CD4-positive, alpha-beta T cell treated with Interleukin-15 for 1 hour (primary cell): ENCODE data around the gene CLTCL1.
"Not testable (repeated sequence)": the region's sequence is repeated elsewhere in the genome, so short reads cannot be mapped to it uniquely, and the experiment has no call there.

ENCODE experiments used
- DNase-seq: peaks from one replicate; pipeline ENCODE4 v3.0.0-alpha.2; 2020

CLTCL1 gene

DNA sequence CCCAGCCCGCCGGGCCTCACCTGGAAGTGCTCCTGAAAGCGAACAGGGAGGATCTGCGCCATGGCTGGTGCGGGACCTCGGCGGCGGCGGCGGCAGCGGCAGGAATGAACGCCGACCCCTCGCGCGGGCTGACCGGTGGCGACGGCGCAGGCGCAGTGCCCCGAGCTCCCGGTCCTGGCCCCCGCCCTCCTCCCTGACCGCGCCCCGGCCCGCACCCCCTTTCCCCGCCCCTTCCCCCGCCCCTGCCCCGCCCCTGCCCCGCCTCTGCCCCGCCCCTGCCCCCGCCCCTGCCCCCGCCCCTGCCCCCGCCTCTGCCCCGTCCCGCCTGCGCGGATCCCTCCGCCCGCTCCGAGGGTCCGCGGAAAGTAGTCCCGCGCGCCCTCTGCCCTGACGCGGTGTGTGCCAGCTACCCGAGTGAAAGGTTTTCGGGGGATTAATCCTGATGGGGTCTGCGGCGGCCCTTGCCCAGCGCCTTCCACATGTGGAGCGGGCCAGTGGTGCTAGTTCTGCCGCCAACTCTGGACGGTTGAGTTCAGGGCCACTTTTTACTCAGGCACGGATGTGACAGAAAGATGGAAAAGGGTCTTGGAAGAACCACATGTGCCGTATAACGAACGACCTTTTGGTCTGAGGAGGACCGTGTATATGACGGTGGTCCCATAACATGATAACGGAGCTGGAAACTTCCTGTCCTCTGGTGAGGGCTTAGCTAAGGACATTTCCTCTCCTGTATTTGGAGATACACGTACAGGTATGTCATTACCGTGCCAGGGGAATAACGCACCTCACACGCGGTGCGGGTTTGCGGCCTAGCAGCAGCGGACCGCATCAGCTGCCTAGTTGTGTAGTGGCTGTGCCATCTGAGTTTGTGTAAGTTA lies at the start of gene CLTCL1:
Gene CLTCL1 (minus strand): TSS at position 140 of the 878 bp plus-strand sequence. CDS start 78 bp downstream, at position 62.
- DNase-seq = peak; percentile 70

DNA sequence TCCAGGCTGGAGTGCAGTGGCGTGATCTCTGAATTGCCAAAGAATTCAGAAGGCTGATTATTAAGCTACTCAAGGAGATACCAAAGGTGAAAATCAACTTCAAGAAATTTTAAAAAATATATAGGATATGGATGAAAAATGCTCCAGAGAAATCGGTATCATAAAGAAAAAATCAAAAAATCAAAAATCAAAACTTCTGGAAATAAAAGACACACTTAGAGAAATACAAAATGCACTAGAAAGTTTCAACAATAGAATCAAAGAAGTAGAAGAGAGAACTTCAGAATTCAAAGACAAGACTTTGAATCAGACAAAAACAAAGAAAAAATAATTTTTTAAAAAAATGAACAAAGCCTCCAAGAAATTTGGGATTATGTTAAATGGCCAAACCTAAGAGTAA lies 45.6 kb upstream of the CLTCL1 start:
- no peak for DNase-seq

DNA sequence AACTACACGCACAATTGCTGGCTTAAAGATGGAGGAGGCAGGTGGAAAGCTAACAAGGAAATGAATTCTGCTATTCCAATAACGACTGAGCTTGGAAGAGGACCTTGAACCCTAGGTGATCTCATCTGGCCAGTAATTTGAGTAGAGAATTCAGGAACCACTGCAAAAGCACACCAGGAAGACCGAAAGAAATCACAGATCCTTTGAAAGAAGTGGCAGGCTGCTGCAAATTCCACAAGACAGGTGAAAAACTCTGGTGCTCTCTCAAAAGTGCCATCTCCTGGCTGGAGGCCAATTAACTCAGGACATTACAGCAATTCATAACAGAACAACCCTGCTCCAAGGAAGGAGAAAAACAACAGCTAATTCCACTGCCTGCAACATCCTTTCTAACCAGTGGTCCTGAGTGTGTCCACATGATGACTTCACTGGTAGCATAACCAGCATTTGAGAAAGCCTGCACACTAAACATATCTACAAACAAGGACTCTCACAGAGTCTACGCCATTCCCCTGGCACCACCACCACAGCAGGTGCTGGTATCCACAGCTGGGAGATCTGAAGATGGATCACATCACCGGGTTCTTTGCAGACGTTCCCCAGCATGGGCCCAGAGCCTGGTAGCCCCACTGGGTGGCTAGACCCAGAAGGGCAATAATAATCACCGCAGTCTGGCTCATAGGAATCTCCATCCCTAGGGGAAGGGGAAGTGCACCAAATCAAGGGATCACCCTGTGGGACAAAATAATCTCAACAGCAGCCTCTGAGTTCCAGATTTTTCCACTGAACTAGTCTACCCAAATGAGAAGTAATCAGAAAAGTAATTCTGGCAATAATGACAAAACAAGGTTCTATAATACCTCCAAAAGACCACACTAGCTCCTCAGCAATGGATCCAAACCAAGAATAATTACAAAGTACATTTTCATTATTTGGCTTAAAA lies 44.9 kb upstream of the CLTCL1 start:
- no peak for DNase-seq

DNA sequence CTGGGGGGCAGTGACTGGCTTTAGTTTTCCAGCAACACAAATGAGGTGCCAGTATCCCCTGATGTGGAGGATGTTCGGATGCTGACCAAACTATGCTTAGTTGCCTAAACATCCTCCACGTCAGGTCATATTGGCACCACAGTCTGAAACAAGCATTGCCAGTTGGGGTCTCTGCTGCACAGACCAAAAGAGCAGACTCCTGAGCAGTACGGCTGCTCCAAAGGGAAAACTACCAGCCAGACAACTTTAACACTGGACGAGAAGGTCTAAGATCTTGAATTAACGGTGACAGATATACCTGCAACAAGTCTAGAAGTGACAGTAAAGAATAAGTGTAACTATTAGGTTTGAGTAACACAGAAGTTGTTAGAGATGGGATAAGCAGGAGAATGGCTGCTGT lies 40.5 kb upstream of the CLTCL1 start:
- DNase-seq = no peak

DNA sequence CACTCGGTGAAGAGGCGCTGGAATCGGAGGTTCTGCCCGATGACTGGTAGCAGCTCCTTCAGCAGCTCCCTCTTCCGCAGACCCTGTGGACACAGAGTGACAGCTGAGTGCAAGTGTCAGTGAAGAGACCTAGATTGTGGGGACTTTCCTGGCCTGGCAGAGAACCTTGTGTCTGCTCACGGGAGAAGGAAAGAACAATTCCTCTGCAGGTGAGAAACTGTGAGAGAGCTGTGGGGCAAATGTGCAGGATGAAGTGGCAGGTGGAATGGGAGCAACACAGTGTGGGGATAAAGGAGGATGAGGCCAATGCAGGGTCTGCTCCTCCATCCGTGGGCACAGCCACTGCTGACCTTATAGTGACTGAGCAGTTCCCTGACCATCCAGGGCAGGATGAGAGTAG lies 40.0 kb upstream of the CLTCL1 start:
- no peak for DNase-seq

DNA sequence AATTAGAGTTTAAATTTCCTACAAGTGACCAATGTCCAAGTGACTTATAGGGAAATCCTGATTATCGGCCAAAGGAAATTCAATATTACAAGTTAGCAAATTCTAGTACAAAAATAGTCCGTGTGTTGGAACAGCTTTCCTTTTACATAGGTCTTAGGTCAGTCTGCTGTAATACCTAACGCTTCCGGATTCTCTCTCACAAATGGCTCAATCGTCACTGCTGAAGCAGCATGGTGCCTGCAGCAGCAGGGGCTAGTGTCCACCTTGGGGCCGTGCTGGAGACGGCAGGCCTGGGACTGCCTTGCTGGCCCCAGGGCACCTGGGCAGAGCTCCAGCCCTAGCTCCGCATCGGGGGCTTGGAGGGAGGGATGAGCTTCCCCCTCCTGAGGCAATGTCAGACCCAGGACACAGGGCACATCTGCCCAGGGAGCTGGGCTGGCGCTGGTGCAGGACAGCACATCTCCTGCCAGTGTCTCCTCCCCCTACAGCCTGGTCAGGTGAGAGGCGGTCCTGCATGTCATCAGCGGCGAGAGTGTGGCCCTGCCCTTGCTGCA lies 39.4 kb upstream of the CLTCL1 start:
- DNase-seq = no peak

DNA sequence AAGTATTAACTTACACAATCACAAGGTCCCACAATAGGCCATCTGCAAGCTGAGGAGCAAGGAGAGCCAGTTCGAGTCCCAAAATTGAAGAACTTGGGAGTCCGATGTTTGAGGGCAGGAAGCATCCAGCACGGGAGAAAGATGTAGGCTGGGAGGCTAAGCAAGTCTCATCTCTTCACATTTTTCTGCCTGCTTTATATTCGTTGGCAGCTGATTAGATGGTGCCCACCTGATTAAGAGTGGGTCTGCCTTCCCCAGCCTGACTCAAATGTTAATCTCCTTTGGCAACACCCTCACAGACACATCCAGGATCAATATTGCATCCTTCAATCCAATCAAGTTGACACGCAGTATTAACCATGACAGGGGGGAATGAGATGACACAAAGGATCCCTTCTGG lies 38.7 kb upstream of the CLTCL1 start:
- DNase-seq = not testable (repeated sequence)

DNA sequence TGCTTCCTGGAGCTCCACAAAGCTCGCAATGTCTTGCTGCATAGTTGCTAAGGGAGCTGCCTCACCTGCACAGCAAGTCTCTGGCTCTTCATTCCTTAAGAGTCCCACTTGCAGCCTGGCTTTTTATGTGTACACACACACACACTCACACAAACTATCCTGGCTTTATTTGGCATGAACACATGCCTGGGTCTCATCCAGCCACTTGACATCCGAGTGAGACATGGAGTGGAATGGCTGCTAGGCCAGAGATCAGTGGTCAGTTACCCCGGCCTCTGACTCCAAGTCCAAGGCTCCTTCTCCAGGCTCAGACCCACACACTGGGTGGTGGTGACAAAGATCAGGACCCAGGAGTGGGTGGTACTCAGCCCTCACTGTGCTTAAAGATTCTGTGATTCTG lies 37.9 kb upstream of the CLTCL1 start:
- DNase-seq = no peak

DNA sequence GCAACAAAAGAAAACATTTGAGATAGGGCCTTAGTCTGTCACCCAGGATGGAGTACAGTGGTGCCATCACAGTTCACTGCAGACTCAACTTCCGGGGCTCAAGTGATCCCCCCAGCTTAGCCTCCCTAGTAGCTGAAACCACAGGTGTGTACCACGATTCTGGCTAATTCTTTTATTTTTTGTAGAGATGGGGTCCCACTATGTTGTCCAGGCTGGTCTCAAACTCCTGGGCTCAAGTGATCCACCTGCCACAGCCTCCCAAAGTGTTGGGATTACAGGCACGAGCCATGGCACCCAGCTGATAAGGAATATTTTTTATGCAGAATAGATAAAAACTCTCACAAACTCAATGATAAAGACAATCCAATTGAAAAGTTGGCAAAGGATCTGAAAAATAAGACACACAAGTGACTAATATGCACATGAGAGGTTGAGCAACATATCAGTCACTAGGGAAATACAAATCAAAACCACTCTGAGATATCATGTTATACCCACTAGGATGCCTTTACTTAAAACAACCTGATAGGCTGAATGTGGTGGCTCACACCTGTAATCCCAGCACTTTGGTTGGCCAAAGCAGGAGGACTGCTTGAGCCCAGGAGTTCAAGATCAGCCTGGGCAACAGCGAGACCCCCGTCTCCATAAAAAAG lies 33.9 kb upstream of the CLTCL1 start:
- no peak for DNase-seq

DNA sequence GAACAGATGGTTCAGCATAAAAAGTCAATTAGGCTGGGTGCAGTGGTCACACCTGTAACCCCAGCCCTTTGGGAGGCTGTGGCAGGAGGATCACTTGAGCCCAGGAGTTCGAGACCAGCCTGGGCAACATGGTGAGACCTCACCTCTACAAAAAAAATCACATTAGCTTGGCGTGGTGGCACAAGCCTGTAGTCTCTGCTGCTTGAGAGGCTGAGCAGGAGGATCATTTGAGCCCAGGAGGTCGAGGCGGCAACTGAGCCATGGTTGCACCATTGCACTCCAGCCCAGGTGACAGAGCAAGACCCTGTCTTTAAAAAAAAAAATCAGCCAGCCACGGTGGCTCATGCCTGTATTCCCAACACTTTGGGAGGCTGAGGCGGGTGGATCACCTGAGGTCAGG lies 31.9 kb upstream of the CLTCL1 start:
- not testable (repeated sequence) for DNase-seq

DNA sequence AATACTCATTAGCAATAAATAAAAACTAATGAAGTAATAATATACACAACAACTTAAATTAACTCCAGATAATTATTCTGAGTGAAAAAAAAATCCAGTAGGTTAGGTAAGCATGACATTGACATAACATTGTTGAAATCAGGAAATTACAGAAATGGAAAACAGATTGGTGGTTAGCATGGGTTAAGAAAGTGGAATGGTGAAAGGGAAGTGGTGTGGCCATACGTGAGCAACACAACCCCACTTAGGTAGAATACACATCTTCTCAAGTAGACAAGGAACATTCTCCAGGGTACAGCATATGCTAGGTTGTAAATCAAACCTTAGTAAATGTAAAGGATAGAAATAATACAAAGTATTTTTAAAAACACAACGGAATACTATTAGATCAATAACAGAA lies 30.2 kb upstream of the CLTCL1 start:
- DNase-seq = no peak

DNA sequence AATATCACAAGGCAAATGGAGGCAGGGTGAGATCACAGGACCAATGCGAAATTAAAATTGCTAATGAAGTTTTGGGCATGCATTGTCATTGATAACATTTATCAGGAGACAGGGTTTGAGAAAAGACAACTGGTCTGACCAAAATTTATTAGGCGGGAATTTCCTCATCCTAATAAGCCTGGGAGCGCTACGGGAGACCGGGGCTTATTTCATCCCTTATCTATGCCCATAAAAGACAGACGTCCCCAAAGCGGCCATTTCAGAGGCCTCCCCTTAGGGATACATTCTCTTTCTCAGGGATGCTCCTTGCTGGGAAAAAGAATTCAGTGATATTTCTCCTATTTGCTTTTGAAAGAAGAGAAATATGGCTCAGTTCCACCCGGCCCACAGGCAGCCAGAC lies 28.6 kb upstream of the CLTCL1 start:
- DNase-seq = not testable (repeated sequence)

DNA sequence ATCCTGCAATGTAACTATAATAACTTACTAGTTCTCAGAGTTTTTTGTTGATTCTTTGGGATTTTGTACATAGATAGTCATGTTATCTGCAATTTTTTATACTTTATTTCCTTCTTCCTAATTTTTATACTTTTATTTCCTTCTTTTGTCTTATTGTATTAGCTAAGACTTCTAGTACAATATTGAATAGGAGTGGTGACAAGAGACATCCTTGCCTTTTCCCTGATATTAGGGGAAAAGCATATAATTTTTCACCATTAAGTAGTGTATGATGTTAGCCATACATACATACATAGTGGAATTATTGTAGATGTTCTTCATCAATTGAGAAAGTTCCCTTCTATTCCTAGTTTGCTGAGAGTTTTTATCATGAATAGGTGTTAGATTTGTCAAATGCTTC lies 27.8 kb upstream of the CLTCL1 start:
- no peak for DNase-seq

DNA sequence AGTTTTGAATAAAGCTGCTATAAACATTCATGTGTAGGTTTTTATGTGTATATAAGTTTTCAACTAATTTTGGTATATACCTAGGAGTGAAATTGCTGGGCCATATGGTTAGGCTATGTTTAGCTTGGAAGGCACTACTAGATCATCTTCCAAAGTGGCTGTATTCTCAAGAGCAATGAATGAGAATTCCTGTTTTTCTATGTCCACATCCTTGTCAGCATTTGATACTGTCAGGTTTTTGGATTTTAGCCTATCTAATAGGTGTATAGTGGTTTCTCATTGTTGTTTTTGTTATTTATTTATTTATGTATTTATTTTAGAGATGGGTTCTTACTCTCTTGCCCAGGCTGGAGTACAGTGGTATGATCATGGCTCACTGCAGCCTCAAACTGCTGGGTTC lies 26.3 kb upstream of the CLTCL1 start:
- no peak for DNase-seq

DNA sequence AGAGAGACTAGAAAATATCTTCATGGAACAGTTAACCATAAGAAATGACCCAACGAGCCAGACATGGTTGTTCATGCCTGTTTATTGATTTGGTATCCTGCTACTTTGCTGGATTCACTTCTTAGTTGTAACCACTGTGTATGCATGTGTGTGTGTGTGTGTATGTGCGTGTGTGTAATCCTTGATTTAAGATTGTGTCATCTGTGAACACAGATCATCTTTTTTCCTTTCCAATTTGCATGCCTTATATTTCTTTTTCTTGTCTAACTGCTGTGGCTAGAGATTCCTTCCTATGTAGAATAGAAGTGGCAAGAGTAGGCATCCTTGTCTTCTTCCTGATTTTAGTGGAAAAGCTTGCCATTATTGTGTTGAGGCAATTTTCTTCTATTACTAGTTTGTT lies 16.4 kb upstream of the CLTCL1 start:
- DNase-seq = no peak

DNA sequence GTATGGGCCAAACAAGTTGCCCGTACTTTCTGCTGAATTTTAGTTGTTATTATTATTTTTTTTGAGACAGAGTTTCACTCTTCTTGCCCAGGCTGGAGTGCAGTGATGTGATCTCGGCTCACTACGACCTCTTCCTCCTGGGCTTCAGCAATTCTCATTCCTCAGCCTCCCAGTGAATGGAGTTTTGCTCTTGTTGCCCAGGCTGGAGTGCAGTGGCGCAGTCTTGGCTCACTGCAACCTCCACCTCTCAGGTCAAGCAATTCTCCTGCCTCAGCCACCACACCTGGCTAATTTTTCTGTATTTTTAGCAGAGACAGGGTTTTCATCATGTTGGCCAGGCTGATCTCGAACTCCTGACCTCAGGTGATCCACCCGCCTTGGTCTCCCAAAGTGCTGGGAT lies 15.0 kb upstream of the CLTCL1 start:
- DNase-seq = not testable (repeated sequence)

DNA sequence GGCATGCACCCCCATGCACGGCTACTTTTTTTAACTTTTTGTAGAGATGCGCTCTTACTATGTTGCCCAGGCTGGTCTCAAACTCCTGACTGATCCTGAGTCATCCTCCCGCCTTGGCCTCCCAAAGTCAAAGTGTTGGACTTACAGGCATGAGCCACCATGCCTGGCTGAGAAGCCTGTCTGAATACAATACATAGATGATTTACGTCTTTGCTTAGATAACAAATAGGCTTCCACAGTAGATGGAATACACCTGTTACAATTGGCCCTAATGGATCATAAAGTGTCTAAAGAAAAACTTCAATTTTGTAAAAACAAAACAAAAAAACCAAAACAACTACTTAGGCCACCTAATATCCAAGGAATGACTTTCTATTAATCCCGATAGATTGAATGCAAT lies 13.0 kb upstream of the CLTCL1 start:
- no peak for DNase-seq

DNA sequence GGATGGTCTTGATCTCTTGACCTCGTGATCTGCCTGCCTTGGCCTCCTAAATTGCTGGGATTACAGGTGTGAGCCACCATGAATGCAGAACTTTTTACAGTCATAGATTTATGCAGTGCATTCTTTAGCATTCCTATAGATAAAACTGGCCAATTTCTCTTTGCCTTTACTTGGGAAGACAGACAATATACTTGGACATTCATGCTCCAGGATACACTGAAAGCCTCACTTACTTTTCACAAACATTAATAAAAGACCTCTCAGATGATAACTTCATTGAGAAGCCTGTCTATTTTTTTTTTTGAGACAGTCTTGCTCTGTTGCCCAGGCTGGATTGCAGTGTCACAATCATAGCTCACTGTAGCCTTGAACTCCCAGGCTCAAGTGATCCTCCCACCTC lies 12.3 kb upstream of the CLTCL1 start:
- no peak for DNase-seq

DNA sequence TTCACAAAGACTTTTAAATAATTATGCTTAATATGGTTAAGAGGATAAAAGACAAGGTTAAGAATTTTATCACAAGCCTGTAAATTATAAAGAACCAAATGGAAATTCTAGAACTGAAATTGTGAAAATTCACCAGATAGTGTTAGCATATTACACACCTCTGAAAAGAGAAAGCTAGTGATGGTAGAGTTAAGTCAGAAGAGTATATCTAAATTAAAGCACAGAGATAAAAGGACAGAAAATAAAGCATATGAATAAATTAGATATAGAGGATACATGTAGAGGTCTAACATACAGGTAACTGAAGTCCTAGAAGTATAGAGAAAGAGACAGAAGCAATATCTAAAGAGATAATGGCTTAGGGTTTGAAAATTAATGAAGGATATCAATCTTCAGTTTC lies 4.2 kb upstream of the CLTCL1 start:
- no peak for DNase-seq

DNA sequence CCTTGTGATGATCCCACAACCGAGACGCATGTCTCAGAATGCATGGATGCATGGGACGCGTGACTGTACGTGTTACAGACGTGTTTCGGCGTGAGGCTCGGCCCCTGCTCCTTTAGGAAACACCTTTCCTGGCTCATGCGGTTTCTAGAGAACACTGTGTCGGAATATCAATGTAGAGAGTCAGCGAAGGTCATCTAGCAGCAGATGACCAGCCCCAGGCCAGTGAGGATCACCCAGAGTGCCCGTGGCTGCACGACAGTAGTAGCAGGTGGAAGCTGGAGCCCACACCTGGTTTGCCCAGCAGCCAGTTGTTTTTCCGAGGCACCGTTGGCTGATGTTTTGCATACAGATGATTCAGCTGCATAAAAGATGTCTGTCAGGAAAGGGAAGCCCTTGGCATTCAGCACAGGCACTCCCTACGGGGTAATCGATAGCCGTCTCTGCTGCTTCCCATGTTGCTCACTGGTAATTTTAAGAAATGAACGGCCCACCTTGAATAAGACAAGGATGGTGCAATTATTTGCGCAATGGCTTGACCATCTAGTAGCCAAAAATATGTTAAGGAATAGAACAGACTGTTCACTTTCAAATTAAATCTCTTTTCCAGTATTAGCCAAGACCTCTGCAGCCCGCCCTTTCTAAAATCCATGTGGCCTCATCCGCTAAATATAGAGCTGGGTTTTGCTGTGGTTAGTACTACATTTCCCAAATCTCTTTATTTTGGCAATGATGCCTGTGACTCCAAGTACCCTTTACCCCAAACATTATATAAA lies 1.1 kb upstream of the CLTCL1 start:
- DNase-seq = no peak

DNA sequence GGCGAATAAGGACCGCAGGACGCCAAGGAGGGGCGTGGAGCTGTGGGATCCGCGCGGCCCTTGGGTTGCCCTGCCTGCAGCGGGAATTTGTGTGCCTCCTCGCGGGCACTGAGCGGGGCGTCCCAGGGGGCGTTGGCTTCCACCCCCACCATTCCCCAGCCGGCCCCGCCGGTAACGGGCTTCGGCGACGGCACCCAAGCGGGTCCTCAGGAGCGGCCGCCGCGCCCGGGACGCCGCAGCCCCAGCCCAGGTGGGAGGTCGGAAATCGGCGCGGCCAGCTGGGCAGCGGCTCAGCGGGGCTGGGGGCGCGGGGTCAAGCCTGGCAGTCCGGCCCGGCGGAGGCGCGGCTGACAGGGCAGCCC lies 320 bp downstream of the CLTCL1 start:
- DNase-seq = no peak
